ENCODE measurements around the gene BTN1A1. TPM values are rescaled to one million over a fixed set of nuclear protein-coding genes. Genes with fewer than 3 reads are reported as not detected.

The BTN1A1 gene
- total and polyA plus RNA-seq, 10 of the 15 experiments (the other 5 are each of a cell fraction or from before 2014, with no cell fraction given) = 0.05 to 2.2 (median 0.87) TPM

DNA sequence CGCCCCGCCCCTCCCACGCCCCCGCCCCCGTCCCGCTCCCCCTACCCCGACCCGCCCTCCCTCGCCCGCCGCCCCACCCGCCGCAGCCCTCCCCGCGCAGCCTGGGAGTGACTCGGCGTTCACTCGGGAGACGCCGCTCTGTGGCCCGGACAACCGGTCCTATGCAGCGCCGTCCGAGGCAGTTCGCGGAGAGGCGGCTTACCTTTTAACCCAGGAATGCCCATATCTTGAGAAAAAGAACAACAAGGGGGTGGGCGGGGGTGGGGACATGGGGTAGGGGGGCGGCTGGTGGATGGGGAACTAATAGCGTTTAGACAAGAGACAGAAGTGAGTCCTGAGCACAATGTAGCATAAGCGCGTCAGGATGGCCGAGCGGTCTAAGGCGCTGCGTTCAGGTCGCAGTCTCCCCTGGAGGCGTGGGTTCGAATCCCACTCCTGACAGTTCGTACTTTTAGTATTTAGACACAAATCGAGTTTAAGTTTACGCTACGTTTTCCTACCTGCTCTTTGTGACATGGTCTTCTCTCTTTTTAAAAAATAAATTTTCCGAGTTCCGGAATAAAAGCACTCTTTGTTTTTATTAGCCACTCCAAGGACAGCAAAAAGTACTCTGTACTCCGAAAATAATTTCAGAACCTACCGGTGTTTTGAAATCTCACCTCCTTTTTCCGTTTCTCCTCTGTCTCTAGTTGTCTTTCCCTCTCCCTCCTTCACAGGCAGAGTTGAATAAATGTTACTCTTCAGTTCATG, 20.9 kb downstream of the BTN1A1 start (continued):
- peak; percentile 40; the same call in 1 of the 2 replicates for TF ChIP-seq RAD51 (IDR thresholded peaks at IDR 0.05)
- TF ChIP-seq SP1 (IDR thresholded peaks at IDR 0.05; ENCODE audit: low read depth, low read length) = no peak
- TF ChIP-seq, protein P1, sequence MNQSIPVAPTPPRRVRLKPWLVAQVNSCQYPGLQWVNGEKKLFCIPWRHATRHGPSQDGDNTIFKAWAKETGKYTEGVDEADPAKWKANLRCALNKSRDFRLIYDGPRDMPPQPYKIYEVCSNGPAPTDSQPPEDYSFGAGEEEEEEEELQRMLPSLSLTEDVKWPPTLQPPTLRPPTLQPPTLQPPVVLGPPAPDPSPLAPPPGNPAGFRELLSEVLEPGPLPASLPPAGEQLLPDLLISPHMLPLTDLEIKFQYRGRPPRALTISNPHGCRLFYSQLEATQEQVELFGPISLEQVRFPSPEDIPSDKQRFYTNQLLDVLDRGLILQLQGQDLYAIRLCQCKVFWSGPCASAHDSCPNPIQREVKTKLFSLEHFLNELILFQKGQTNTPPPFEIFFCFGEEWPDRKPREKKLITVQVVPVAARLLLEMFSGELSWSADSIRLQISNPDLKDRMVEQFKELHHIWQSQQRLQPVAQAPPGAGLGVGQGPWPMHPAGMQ (IDR thresholded peaks at IDR 0.05; ENCODE audit: borderline replicate concordance) = no peak
- TF ChIP-seq HDAC2 (IDR thresholded peaks at IDR 0.05) = no peak
- TF ChIP-seq, protein P2, sequence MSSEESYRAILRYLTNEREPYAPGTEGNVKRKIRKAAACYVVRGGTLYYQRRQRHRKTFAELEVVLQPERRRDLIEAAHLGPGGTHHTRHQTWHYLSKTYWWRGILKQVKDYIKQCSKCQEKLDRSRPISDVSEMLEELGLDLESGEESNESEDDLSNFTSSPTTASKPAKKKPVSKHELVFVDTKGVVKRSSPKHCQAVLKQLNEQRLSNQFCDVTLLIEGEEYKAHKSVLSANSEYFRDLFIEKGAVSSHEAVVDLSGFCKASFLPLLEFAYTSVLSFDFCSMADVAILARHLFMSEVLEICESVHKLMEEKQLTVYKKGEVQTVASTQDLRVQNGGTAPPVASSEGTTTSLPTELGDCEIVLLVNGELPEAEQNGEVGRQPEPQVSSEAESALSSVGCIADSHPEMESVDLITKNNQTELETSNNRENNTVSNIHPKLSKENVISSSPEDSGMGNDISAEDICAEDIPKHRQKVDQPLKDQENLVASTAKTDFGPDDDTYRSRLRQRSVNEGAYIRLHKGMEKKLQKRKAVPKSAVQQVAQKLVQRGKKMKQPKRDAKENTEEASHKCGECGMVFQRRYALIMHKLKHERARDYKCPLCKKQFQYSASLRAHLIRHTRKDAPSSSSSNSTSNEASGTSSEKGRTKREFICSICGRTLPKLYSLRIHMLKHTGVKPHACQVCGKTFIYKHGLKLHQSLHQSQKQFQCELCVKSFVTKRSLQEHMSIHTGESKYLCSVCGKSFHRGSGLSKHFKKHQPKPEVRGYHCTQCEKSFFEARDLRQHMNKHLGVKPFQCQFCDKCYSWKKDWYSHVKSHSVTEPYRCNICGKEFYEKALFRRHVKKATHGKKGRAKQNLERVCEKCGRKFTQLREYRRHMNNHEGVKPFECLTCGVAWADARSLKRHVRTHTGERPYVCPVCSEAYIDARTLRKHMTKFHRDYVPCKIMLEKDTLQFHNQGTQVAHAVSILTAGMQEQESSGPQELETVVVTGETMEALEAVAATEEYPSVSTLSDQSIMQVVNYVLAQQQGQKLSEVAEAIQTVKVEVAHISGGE (CRISPR knock-in tag; IDR thresholded peaks at IDR 0.05) = no peak
- peak; percentile 23 for TF ChIP-seq KLF5 (IDR thresholded peaks at IDR 0.05; ENCODE audit: partially characterized antibody)
- TF ChIP-seq, protein P3, sequence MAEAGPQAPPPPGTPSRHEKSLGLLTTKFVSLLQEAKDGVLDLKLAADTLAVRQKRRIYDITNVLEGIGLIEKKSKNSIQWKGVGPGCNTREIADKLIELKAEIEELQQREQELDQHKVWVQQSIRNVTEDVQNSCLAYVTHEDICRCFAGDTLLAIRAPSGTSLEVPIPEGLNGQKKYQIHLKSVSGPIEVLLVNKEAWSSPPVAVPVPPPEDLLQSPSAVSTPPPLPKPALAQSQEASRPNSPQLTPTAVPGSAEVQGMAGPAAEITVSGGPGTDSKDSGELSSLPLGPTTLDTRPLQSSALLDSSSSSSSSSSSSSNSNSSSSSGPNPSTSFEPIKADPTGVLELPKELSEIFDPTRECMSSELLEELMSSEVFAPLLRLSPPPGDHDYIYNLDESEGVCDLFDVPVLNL (IDR thresholded peaks at IDR 0.05; ENCODE audit: low read depth, low read length) = no peak
- TF ChIP-seq, protein P4, sequence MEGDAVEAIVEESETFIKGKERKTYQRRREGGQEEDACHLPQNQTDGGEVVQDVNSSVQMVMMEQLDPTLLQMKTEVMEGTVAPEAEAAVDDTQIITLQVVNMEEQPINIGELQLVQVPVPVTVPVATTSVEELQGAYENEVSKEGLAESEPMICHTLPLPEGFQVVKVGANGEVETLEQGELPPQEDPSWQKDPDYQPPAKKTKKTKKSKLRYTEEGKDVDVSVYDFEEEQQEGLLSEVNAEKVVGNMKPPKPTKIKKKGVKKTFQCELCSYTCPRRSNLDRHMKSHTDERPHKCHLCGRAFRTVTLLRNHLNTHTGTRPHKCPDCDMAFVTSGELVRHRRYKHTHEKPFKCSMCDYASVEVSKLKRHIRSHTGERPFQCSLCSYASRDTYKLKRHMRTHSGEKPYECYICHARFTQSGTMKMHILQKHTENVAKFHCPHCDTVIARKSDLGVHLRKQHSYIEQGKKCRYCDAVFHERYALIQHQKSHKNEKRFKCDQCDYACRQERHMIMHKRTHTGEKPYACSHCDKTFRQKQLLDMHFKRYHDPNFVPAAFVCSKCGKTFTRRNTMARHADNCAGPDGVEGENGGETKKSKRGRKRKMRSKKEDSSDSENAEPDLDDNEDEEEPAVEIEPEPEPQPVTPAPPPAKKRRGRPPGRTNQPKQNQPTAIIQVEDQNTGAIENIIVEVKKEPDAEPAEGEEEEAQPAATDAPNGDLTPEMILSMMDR (IDR thresholded peaks at IDR 0.05 in 2 of 3, conservative IDR thresholded peaks at IDR 0.05 in 1 of 3; ENCODE audit: control insufficient read depth in 2 of 3, extremely low read depth in 1 of 3, insufficient read depth in 1 of 3, low read depth in 3 of 3, low read length in 3 of 3) = no peak
- TF ChIP-seq ZSCAN29 (IDR thresholded peaks at IDR 0.05) = peak; percentile 96
- no peak for TF ChIP-seq SMC3 (IDR thresholded peaks at IDR 0.05; ENCODE audit: borderline replicate concordance, low read length)
- TF ChIP-seq, protein P5, sequence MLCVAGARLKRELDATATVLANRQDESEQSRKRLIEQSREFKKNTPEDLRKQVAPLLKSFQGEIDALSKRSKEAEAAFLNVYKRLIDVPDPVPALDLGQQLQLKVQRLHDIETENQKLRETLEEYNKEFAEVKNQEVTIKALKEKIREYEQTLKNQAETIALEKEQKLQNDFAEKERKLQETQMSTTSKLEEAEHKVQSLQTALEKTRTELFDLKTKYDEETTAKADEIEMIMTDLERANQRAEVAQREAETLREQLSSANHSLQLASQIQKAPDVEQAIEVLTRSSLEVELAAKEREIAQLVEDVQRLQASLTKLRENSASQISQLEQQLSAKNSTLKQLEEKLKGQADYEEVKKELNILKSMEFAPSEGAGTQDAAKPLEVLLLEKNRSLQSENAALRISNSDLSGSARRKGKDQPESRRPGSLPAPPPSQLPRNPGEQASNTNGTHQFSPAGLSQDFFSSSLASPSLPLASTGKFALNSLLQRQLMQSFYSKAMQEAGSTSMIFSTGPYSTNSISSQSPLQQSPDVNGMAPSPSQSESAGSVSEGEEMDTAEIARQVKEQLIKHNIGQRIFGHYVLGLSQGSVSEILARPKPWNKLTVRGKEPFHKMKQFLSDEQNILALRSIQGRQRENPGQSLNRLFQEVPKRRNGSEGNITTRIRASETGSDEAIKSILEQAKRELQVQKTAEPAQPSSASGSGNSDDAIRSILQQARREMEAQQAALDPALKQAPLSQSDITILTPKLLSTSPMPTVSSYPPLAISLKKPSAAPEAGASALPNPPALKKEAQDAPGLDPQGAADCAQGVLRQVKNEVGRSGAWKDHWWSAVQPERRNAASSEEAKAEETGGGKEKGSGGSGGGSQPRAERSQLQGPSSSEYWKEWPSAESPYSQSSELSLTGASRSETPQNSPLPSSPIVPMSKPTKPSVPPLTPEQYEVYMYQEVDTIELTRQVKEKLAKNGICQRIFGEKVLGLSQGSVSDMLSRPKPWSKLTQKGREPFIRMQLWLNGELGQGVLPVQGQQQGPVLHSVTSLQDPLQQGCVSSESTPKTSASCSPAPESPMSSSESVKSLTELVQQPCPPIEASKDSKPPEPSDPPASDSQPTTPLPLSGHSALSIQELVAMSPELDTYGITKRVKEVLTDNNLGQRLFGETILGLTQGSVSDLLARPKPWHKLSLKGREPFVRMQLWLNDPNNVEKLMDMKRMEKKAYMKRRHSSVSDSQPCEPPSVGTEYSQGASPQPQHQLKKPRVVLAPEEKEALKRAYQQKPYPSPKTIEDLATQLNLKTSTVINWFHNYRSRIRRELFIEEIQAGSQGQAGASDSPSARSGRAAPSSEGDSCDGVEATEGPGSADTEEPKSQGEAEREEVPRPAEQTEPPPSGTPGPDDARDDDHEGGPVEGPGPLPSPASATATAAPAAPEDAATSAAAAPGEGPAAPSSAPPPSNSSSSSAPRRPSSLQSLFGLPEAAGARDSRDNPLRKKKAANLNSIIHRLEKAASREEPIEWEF (IDR thresholded peaks at IDR 0.05; ENCODE audit: insufficient replicate concordance, low read depth, low read length) = no peak

Data from GM12878 (cell line).